HG03432 (cell line): ENCODE results near the gene MPL.

Experiments
- ATAC-seq: cut with Tn5 transposase; IDR thresholded peaks from one replicate; pipeline ENCODE4 v1.9.1; 2021; ENCODE audit warnings: mild to moderate bottlenecking, moderate library complexity; ENCODE audit not compliant: unreplicated experiment

MPL gene

DNA sequence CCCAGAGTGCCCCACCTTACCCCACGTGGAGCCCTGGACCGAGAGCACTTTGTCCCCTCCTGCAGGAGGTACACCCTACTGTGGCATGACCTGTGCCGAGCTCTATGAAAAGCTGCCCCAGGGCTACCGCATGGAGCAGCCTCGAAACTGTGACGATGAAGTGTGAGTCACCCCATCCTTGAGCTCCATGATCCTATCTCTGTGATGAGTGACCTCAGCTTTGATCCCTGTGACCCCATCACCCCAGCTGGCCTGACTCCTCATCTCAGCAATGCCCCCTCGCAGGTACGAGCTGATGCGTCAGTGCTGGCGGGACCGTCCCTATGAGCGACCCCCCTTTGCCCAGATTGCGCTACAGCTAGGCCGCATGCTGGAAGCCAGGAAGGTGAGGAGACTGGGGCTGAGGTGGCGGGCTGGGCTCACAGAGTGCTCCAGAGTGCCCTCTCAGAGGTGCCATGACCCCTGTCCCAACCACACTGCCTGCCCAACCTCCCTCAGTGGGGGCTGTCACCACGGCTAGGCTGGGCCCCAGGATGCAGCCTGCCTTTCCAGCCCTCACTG is 16.2 kb upstream of the MPL start:
- no peak for ATAC-seq

GRCh38 chr1:43322506-43322905 is 15.1 kb upstream of the MPL start:
- no peak for ATAC-seq

DNA sequence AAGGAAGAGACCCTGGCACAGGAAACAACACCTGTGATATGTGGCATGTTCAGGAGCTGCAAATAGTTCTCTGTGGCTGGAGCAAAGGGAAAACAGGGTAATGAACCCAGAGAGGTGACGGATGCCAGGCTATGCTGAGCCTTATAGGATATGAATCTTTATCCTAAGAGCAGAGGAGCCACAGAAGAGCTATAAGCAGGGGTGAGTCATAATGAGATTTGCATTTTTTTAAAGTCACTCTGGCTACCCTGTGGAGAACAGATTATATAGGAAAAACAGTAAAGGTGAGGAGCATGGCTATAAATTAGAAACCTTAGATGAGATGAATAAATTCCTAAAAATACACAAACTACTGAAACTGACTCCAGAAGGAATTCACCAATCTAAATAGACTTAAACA is 12.8 kb upstream of the MPL start:
- ATAC-seq: no peak

GRCh38 chr1:43325381-43325780 is 12.2 kb upstream of the MPL start:
- ATAC-seq: no peak

DNA sequence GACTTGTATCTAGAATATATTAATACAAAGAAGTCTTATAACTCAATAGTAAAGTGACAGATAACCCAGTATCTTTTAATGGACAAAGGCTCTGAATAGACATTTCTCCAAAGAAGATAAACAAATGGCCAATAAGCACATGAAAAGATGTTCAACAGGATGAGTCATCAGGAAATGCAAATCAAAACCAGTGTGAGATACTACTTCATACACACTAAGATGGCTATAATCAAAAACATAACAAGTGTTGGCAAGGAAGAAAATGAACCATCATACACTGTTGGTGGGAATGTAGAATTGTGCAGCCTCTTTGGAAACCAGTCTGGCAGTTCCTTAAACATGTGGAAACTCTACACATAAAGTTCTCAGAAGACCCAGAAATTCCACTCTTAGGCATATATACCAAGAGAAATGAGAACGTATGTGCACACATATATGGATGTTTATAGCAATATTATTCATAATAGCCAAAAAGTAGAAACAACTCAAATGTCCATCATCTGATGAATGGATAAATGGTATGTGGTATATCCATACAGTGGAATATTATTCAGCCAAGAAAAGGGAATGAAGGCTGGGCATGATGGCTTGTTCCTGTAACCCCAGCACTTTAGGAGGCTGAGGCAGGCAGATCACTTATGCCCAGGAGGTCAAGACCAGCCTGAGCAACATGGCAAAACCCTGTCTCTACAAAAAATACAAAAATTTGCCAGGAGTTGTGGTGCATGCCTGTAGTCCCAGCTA is 9.9 kb upstream of the MPL start:
- ATAC-seq: no peak

DNA sequence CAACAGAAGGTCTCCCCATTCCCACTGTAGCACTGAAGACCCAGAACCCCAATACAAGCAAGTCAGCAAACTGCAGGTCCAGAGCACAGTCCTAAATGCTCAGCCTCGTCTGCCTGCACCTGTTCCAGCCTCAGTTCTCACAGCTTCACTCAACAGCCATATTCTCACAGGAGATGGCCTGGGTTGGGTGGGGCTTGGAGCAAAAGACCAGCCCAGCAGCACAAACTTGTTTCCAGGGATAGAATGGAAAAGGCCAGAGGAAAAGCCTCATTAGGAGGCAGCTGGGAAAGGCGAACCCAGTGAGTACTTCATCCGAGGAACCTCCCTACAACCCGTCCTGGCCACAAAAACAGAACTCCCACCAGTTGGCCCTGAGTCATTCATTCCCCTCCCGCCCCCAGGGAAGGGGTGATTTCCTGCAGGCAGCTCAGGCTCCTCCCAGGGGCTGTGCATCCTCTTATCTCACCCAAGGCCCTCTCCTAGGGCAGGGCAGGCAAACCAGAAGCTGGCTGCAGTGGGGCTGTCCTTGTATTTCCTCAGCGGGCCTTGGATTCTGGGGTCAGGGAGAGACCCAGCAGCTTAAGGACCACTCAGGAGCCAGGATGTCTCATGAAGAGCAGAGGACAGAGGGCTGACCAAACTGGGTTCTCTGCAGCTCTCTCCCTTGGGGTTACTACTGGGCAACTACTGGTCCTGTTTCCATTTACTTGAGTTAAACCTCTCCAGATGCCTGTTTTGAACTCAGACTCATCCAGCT is 7.4 kb upstream of the MPL start:
- ATAC-seq: no peak

GRCh38 chr1:43331688-43332087 is 5.9 kb upstream of the MPL start:
- ATAC-seq: no peak

GRCh38 chr1:43334453-43335205 is 3.0 kb upstream of the MPL start:
- no peak for ATAC-seq

GRCh38 chr1:43338001-43338400 is 383 bp downstream of the MPL start:
- ATAC-seq: no peak

- ATAC-seq: no peak
Observed at GRCh38 chr1:43339584-43340232, 2.1 kb downstream of the MPL start.

- no peak for ATAC-seq
Observed at GRCh38 chr1:43340559-43340958, 2.9 kb downstream of the MPL start.

DNA sequence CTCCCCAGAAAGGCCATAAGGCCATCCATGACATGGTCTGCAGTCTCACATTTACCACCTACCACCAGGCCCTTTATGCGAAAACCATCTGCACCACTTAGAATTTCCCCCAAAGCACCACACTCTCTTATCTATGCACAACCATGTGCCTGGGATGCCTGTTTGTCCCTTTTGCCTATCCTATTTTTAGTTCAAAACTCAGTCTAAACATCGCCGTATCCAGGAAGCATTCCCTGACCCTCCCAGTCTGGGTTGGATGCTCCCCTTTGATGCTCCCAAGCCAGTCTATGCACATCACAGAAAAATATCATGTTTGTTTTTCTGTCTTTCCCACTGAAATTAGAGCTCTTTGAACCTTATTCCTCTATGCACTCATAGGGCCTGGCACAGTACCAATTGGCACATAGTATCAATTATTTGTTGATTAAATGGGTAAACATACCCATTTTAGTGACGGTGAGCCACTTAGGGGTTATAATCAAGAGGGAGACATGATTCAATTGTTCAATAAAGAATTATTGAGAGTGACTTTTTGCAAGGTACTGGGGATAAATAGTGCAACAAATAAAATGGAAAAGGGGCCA is 6.7 kb downstream of the MPL start:
- no peak for ATAC-seq

GRCh38 chr1:43345120-43345519 is 7.5 kb downstream of the MPL start:
- no peak for ATAC-seq

DNA sequence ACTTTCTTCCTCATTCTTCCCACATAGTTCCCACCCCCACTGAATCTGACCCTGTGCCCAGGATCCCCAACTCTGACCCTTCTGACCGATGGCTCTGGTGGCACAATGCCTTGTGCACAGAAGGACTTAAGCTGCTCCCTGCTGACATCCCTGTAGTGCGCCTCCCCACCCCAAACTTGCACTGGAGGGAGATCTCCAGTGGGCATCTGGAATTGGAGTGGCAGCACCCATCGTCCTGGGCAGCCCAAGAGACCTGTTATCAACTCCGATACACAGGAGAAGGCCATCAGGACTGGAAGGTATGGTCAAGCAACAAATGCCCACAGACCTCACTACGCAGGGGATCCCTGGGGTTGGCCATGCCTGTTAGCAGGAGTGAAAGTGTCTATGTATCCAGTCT is 9.0 kb downstream of the MPL start:
- ATAC-seq: no peak

DNA sequence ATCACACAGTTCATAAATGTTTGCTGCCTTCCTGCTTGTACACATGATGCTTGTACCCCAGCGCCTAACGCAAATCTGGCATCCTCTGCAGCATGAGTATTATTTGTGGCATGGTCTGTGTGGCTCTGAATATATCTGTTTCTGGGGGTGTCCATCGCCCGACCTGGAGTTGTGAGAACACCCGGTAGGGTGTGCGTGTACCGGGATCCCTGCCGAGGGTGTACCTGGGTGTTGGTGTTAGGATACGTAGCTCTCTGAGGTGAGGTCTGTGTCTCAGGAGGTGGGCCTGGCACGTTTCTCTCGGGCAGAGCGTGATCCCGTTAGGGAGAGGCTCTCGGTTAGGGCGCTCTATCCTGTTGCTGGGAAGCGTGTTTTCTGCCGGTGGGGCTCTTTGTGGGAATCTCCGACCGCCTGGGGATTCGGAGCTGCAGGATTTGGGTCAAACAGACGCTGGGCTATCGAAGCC is 10.8 kb downstream of the MPL start:
- no peak for ATAC-seq

DNA sequence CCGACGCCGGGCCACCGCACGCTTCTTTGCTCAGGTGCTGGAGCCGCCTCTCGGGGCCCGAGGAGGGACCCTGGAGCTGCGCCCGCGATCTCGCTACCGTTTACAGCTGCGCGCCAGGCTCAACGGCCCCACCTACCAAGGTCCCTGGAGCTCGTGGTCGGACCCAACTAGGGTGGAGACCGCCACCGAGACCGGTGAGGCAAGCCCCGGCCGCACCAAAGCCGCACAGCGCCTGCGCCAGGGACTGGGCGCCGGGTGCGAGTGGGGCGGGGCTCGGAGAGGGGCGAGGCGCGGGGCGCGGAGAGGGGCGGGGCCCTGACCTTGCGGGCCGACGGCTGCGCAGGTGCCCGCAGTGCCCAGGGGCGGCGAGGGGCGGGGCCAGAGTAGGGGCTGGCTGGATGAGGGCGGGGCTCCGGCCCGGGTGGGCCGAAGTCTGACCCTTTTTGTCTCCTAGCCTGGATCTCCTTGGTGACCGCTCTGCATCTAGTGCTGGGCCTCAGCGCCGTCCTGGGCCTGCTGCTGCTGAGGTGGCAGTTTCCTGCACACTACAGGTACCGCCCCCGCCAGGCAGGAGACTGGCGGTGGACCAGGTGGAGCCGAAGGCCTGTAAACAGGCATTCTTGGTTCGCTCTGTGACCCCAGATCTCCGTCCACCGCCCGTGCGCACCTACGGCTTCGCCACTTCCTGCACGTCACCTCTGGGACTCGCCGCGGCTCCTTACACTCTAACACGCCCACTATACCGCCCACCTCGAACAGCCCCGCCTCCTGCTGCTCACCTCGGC is 11.4 kb downstream of the MPL start:
- ATAC-seq: peak; percentile 80

DNA sequence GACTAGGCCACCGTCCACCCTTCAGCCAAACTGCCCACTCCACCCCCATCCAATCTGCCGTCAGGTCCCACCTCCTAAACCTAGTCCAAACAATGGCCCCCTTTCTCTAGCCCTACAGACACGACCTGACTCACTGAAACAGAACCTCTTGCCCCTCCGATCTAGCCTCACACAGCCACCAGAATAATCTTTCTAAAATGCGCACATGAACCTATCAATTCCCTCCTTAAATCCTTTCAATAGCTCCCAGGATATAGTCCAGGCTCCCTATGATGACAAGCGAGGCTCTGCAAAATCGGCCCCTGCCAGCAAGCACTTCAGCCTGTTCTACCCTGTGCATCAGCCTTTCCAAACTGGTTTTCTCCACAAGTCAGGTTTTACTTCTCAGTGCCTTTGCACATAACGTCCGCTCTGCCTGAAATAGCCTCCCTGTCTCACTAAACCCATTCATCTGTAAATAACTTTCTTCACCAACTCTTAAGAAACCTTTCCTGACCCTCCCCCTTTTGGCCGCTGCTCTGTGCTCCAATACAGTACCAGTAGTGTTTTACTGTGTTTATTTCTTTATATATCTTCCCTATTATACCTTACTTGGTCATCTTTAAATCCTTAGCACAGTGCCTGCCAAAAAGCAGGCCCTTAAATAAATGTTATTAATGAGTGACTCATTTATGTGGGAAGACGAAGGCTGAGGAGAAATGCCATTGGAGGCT is 12.1 kb downstream of the MPL start:
- peak; percentile 13 for ATAC-seq

DNA sequence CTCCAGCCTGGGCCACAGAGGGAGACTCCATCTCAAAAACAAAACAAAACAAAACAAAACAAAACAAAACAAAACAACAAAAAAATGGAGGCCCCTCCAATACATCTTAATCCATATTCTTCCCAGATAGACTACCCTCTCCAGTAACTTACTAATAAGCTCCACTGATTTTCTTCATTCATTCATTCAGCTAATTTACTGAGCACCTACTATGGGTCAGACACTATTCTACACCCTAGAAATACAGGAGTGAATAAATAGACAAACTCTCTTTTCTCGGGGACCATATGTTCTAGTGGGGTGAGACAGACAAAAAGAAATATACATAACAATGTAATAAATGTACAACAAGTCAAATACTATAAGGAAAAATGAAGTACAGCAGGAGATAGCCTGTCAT is 13.4 kb downstream of the MPL start:
- no peak for ATAC-seq
